HG03342 (cell line): ENCODE measurements around the gene BBOX1.
"Not testable (repeated sequence)": the region's sequence is repeated elsewhere in the genome, so short reads cannot be mapped to it uniquely, and the experiment has no call there.

Source experiments
- ATAC-seq: cut with Tn5 transposase; IDR thresholded peaks from one replicate; pipeline ENCODE4 v1.9.1; 2021; ENCODE audit warnings: mild to moderate bottlenecking, moderate library complexity; ENCODE audit not compliant: unreplicated experiment

The BBOX1 gene

DNA sequence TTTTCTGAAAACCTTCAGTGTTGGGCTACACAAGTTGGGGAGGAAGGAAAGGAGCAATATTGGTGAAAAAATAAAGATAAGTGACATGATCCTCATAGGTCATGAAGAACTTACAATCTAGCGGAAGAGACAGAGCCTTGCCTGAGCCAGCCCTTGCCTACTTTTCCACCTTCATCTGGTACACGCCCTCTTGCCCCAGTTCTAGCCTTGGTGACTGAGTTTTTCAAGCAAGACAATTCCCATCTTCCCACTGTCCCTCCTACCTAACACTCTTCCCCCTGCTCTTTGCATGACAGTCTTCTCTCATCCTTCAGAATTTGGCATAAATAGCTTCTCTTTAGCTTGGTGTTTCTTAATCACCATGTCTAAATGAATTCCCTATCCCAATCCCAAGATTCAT is 42.6 kb downstream of the BBOX1 start:
- ATAC-seq = no peak

DNA sequence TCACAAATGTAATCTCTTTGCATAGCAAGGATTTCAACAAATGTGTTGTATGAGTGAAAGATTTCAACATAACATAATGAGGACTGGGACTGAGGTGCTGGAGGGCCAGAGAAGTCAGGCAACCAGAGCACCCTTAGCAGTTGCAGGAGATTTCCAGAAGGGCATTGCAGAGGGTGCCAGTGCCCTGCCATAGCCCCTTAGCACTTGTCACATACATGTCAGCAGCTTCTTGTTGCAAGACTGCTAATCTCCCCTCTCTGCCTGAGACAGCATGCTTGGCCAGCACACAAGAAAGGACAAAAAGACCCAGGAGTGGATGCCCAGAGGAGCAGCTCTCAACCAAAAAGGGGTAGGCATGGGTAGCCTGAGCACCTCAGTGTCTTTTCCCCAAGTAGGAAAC is 43.2 kb downstream of the BBOX1 start:
- ATAC-seq = no peak

DNA sequence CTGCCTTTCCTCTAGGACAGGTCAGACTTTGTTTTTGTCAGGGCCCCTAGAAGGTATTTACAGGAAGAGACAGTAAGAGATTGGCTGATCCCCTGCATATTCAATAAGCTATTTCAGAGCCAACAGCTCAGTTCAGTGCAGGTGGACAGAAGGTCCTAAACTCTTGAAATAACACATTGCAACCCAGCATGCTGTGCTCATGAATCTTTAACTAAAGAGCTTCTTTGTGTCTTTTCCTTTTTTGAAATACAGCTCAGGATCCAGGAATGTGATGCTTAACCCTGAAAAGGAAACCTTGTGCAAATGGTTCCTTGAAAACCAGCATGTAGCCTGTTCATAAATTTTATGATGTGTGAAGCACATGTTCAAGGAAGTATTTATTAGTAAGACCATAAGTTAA is 43.9 kb downstream of the BBOX1 start:
- no peak for ATAC-seq

DNA sequence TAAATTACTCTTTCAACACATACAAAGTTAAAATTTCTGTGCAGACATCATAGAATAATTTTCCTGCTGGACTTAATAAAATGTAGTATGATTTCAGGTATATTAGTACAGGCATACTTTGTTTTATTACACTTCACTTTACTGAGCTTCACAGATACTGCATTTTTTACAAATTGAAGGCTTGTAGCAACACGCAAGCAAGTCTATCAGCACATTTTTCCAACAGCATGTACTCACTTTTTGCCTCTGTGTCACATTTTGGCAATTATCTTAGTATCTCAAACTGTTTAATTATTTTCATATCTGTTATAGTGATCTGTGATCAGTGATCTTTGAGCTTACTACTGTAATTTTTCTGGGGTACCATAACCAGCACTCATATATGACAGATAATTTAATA is 44.5 kb downstream of the BBOX1 start:
- ATAC-seq = no peak

DNA sequence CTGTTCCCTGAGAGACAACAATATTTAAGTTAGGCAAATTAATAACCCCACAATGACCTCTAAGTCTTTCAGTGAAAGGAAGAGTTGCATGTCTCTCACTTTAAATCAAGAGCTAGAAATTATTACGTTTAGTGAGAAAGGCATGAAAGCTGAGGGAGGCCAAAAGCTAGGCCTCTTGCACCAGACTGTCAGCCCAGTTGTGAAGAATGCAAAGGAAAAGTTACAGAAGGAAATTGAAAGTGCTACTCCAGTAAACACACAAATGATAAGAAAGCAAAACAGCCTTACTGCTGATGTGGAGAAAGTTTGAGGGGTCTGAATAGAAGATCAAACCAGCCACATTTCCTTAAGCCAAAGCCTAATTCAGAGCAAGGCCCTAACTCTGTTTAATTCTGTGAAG is 45.0 kb downstream of the BBOX1 start:
- no peak for ATAC-seq

DNA sequence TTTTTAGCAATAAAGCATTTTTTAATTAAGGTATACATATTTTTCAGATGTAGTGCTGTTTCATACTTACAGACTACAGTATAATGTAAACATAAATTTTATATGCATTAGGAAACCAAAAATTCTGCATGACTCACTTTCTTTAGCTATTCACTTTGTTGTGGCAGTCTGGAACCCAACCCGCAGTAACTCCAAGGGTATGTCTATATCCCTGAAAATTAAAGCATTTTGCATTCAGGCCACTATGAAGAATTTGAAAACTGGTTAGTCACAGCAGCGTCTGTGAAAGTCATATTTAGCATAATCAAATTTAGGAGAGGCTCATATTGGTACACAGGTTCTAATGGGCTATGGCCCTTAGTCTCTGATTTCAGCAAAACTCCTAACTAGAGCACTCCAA is 46.8 kb downstream of the BBOX1 start:
- no peak for ATAC-seq

DNA sequence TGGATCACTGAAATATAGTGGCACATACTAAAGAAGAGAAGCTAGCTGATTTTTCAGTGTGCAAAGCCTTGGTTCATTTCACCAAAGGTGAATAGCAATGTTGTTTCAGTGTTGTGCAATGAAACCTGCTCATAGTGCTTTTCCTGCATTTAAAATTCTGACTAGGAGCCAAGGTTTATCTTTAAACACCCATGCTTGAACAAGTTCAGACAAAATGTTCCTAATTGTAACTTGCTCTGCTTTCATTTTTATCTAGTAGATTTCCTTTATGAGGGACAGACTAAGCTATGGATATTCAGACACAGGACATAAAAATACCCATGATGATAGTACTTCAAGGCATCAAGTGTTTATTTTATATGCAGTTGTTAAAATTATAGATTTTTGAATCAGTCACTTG is 47.7 kb downstream of the BBOX1 start:
- ATAC-seq = no peak

DNA sequence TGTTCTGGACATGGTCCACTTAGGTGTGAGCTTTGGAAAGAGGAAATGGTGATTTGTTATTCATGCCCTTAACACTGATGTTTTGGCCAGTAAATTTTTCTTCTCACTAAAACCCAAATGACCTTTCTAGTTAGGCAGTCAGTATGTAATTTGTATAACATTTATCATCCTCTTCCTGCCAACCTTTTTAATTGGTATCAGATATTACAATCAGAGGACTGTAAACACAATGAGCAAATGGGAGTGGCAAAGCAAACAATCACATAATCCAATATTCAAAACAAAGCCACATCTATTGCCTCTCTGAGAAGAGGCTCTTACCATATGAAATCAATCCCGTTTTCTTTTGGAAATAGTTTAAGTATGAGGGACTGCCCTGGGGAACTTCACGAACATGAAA is 49.1 kb downstream of the BBOX1 start:
- ATAC-seq = no peak

DNA sequence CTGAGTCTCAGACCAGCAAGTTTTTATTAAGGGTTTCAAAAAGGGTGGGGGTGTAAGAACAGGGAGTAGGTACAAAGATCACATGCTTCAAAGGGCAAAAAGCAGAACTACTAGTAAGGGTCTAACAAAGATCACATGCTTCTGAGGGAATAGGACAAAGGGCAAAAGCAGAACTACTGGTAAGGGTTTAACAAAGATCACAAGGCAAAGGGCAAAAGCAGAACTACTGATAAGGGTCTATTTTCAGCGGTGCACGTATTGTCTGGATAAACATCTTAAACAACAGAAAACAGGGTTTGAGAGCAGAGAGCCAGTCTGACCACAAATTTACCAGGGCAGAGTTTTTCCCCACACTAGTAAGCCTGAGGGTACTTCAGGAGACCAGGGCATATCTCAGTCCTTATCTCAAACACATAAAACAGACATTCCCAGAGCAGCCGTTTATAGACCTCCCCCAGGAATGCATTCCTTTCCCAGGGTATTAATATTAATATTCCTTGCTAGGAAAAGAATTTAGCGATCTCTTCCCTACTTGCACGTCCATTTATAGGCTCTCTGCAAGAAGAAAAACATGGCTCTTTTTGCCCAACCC is 49.8 kb downstream of the BBOX1 start:
- not testable (repeated sequence) for ATAC-seq

DNA sequence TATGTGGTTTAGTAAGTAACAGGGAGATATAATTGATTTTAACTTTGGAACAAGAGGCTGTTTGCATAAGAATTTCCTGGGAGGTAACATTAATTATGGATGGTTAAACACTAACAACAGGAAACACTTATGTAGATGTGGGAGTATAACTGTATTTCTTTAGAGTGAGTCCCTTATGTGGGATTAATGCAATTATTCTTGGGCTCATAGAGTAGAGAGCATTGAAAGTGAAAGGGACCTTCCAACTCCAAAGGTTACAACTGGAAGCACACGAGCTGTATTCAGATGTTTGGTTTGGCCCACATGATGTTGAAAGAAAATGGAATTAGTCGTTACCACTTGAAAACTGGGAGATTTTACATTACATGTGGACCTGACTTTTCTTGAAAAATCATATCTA is 53.5 kb downstream of the BBOX1 start:
- no peak for ATAC-seq

DNA sequence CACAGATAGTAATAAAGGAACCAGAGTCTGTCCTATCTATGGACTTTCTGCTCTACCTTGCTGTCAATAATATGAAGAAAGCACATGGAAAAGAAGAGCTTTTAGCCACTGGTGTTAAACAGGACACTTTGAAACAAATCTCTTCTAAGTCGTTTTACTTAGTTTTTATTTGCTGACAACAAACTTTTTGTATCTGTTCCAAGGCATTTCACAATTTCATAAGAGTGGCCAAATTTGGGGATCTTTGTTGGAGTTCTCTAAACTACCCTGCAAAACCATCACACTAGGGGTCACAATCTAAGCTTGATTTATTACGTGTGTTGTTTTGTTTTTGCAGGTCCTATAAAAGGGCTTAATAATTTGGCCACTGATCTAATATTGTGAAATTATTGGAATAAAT is 54.4 kb downstream of the BBOX1 start:
- no peak for ATAC-seq

DNA sequence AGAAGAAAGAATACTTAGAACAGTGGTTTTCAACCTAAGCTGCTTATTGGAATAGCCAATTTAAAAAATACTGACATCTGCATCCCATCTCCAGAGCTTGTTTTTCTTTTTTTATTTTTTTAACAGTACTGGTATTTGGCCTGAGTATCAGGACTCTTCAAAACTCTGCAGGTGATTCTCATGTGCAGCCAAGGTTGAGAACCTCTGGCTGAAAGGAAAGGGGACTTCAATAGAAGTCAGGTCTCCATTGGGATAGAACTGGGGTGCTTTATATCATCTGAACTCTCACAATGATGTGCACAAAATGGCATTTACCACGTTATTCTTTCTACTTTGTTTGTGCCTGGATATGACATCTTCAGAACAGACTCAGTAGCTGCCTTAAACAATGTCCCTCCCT is 55.3 kb downstream of the BBOX1 start:
- no peak for ATAC-seq

DNA sequence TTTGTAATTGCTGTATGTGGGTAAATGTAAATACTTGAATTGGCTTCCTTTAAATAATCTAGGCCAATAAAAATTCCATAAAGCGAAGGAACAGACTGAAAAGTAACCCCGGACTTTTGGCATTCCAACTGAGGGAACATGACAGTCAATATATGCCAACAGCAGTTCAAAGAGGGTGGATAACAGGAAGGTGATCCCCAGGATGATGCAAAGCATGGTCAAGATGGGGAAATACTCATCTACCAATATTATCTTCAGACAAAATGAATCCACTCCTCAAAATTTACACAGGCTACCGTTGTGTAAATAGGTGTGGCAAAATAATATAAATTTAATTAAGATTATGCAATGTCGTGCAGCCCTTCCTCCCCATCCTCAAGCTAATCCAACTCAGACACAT is 56.9 kb downstream of the BBOX1 start:
- ATAC-seq = no peak

DNA sequence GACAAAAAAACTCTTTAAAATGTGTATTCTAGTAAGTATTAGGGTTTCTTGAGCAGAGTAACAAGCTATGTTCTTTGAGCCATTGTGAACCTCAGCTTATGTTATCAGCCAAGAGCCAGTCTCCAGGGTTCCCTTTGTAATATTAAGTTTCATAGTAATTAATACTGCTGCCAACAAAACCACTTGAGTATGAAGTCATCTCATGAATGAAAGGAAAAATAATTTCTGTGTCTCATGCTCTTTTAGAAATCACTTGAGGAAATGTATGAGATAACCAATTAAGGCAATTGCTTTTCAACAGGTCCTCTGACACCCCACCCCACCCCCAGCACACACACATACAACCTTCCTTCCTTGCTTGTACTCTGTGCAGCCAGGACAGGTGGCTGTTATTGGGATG is 59.9 kb downstream of the BBOX1 start:
- ATAC-seq = no peak

DNA sequence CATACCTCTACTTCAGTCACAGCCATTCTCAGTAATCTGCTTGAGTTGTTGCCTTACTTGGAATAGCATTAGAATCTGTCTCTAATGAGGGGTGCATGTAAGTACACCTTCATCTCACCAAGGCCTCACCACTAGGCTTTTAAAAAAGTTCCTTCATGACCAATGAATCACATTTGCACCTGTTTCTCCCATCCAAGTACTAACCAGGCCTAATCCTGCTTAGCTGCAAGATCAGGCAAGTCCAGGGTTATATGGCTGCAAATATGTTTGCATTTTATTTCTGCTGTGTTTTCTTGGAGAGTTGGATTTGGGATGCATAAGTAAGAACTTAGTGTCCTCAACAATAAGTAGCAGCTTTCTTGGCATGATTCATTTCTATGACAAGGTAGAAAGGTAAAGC is 66.9 kb downstream of the BBOX1 start:
- no peak for ATAC-seq

DNA sequence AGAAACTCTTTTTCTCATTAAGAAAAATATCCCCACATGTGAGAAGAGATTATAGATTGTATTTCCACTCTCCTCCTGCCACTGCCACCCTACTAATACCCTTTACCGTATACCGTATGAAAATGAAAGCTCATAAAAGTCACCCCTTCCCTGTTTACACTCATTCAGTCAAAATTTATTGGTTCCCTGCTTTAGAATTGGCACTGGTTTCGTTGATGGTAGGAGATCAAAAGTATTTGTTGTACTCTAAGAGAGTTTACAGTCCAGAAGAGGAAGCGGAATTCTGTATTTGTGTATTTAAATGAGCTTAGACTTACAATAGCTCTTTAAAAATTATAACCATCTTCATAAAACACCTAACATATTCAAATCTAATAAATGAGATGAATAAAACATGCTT is 68.2 kb downstream of the BBOX1 start:
- ATAC-seq = no peak

DNA sequence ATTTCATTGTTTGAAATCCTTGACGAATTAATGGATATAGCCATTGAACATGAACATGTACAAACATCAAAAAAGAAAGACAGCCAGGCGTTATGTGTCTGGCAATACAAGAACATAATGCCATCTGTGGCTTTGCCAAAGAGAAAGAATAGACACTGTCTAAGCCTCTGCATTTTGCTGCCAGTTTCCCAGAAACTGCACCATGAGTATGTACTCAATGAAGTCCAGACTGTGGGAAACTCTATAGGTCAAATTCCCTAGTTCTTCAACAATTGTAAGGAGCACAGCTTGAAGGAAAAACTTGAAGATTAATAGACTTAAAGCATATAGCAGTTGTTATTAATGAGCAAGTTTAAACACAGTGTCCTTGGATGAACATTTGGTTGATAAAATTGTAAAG is 71.3 kb downstream of the BBOX1 start:
- no peak for ATAC-seq

DNA sequence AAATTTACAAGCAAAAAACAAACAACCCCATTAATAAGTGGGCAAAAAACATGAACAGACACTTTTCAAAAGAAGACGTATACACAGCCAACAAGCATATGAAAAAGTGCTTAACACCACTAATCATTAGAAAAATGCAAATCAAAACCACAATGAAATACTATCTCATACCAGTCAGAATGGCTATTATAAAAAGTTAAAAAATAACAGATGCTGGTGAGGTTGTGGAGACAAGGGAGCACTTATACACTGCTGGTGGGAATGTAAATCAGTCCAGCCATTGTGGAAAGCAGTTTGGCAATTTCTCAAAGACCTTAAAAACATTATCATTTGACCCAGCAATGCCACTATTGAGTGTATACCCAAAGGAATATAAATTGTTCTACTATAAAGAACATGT is 72.3 kb downstream of the BBOX1 start:
- no peak for ATAC-seq

DNA sequence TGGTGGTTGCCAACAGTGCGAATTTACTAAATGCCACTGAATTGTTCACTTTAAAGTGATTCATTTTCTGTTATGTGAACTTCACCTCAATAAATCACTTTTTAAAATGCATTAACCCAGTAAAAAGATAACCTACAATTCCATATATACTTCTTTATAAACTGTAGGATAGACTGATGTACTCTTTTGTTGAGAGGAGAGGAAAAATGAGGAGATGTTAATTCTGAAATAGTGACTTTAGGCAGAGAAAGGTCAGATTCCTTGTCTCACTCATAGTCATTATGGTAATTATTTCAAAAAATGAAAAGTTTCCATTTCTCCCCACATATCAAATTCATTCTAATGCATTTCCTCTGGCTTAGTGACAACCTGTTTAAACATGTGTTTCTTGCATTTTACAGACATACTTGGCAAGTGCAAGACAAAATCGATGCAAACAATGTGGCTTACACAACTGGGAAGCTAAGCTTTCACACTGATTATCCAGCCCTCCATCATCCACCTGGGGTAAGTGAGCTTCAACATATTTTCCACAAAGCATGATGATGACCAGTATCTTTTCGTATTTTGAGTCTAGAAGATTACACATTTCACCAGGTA is 74.5 kb downstream of the BBOX1 start:
- ATAC-seq = no peak

DNA sequence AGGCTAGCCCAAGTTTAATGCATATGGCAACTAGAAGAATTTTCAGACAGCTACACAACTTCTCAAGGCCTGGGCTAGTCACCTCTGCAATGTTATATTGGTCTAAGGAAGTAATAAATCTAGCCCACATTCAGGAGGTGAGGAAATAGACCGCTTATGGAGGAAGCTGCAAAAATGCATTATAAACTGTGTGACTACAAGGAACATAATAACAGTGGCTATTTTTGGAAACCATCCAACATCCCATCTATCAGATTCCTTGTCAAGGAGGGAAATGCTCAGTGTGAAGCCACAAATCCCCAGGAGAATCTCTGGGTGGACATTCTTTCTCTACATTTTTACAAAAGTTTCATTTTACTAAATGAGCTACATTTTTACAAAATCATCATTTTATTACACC is 76.1 kb downstream of the BBOX1 start:
- no peak for ATAC-seq

DNA sequence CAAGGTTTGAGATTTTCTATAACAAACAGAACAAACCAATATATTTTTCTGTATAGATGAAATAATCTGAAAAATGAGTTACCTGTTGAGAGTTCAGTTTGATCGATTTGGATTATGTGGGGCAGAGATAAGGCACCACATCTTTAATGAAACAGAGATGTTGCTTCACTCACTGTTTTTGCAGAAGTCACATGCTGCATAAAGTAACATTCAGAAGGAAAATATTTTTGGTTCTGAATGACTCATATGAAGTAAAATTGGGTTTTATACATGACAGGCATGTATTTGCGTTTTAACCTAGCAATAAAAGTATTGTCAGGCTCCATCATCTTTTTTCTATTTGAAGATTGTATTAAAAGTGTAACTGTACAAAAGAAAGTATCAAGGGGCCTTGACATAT is 77.8 kb downstream of the BBOX1 start:
- ATAC-seq = no peak

DNA sequence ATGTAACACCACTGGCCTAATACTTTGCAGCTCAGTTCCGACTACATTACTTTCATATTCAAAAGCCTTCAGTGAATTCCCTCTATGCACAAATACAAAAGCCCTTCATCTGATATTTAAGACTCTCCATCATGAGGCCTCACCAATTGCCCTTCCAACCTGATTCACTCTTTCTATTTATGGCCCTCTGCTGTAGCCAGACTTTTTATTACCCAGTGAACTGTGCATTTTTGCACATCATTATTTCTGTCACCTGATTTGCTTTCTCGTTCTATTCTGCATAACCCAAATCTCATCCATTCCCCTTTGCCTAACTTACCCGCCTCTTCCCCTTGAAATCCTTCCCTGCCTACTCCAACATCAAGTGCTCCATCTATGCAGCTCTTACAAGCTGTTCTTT is 78.3 kb downstream of the BBOX1 start:
- ATAC-seq = no peak

DNA sequence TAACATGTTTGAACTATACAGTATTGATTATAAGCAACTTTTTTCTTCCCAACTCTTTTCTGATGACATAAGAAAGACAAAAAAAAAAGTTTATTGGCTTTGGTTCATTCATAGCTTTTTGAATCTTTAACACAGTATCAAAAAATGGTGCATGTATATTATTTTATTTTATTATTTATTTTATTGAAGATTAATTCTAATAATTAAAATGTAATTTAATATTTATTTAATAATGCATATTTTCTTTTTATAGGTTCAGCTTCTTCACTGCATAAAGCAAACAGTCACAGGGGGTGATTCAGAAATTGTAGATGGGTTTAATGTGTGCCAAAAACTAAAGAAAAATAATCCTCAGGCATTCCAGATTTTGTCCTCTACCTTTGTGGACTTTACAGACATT is 78.8 kb downstream of the BBOX1 start:
- no peak for ATAC-seq
